DOHH2 (cell line): ENCODE measurements around the gene ST13.

Experiments used
- H3F3A ChIP-seq: fragments of 200-600 bp; sonication (generic), shearing (Covaris generic); 2 replicates; pipeline ENCODE4 v1.6.0; 2016; ENCODE audit warnings: antibody characterized with exemption, mild to moderate bottlenecking; ENCODE audit not compliant: control insufficient read depth, insufficient read depth
- H3K27ac ChIP-seq: fragments of 200-600 bp; sonication (generic); 2 replicates; pipeline ENCODE4 v1.5.1; 2014; ENCODE audit warnings: low read depth, mild to moderate bottlenecking, low read length, moderate library complexity
- H3K27me3 ChIP-seq: fragments of 200-600 bp; sonication (generic); 2 replicates; pipeline ENCODE4 v1.6.1; 2014; ENCODE audit warnings: mild to moderate bottlenecking, low read length, mixed read lengths; ENCODE audit not compliant: control insufficient read depth
- H3K36me3 ChIP-seq: fragments of 200-600 bp; sonication (generic); 2 replicates; pipeline ENCODE4 v1.6.1; 2014; ENCODE audit warnings: mild to moderate bottlenecking, low read length, moderate library complexity, mixed read lengths; ENCODE audit not compliant: control insufficient read depth
- H3K4me1 ChIP-seq: fragments of 200-600 bp; sonication (generic); 2 replicates; pipeline ENCODE4 v1.6.1; 2014; ENCODE audit warnings: mild to moderate bottlenecking, low read length, mixed read lengths; ENCODE audit not compliant: control insufficient read depth
- H3K4me2 ChIP-seq: fragments of 200-600 bp; sonication (generic); 2 replicates; pipeline ENCODE4 v1.6.0; 2014; ENCODE audit warnings: mild to moderate bottlenecking, low read length, moderate library complexity
- H3K4me3 ChIP-seq: fragments of 200-600 bp; sonication (generic); 2 replicates; pipeline ENCODE4 v1.5.1; 2014; ENCODE audit warnings: mild to moderate bottlenecking, low read length, mixed read lengths
- H3K79me2 ChIP-seq: fragments of 200-600 bp; sonication (generic); 2 replicates; pipeline ENCODE4 v1.6.1; 2014; ENCODE audit warnings: mild to moderate bottlenecking, low read length, mixed read lengths; ENCODE audit not compliant: control insufficient read depth
- H3K9me2 ChIP-seq: fragments of 200-600 bp; sonication (generic); replicated peaks from 2 replicates; pipeline ENCODE4 v1.6.1; 2014; ENCODE audit warnings: mild to moderate bottlenecking, low read length, mixed read lengths; ENCODE audit not compliant: control insufficient read depth
- H3K9me3 ChIP-seq: fragments of 200-600 bp; sonication (generic); 2 replicates; pipeline ENCODE4 v1.6.1; 2014; ENCODE audit warnings: antibody characterized with exemption, low read length, mixed read lengths; ENCODE audit not compliant: control insufficient read depth, insufficient read depth
- H4K20me1 ChIP-seq: fragments of 200-600 bp; sonication (generic); 2 replicates; pipeline ENCODE4 v1.6.0; 2014; ENCODE audit warnings: low read depth, mild to moderate bottlenecking, antibody characterized with exemption, low read length, moderate library complexity; ENCODE audit not compliant: control insufficient read depth, insufficient read depth
- EZH2phosphoT487 ChIP-seq: fragments of 200-600 bp; sonication (generic); IDR thresholded peaks from 2 replicates; pipeline ENCODE4 v1.6.1; 2017; ENCODE audit warnings: borderline replicate concordance, mild to moderate bottlenecking, antibody characterized with exemption, low read length, moderate library complexity, mixed read lengths
- TF ChIP-seq, protein P1 (sequence below): fragments of 200-600 bp; sonication (generic); IDR thresholded peaks from one replicate; pipeline ENCODE4 v1.5.1; 2014; ENCODE audit warnings: antibody characterized with exemption, mild to moderate bottlenecking, low read depth, low read length; ENCODE audit not compliant: poor library complexity, severe bottlenecking

Gene ST13

DNA sequence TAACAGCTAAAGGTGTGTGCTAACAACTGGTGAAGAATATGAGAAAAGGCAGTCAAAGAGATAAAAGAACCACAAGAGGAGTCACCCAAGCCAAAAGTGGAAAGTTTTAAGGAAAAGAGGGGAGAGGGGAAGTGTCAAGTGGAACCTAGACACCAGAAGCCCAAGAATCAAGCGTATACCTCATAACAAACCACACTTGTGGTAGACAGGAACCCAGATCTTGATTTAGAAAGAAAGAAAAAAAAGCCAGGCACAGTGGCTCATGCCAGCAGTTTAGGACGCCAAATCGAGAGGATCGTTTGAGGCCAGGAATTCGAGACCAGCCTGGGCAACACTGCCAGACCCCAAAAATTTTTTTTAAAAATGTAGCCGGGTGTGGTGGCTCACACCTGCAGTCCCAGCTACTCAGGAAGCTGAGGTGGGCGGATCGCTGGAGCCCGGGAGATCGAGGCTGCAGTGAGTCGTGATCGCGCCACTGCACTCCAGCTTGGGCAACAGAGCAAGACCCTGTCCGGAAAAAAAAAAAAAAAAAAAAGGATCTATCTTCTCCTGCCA is 38.2 kb downstream of the ST13 start:
- H3K27me3 ChIP-seq, result no peaks in the 10 kb centered on the region
- H3K36me3 ChIP-seq, result peaks cover 40% of the 10 kb centered on the region
- H3K9me2 ChIP-seq, result no peaks in the 10 kb centered on the region
- peak overlapping the region; percentile 98 for H3K4me2 ChIP-seq
- no peaks in the 10 kb centered on the region for H4K20me1 ChIP-seq
- peaks cover 20% of the 10 kb centered on the region for H3F3A ChIP-seq
- H3K27ac ChIP-seq, result peak overlapping the region; percentile 64
- H3K4me3 ChIP-seq, result peak overlapping the region; percentile 98
- peaks cover 40% of the 10 kb centered on the region for H3K4me1 ChIP-seq
- no peaks in the 10 kb centered on the region for H3K9me3 ChIP-seq
- TF ChIP-seq, protein P1, sequence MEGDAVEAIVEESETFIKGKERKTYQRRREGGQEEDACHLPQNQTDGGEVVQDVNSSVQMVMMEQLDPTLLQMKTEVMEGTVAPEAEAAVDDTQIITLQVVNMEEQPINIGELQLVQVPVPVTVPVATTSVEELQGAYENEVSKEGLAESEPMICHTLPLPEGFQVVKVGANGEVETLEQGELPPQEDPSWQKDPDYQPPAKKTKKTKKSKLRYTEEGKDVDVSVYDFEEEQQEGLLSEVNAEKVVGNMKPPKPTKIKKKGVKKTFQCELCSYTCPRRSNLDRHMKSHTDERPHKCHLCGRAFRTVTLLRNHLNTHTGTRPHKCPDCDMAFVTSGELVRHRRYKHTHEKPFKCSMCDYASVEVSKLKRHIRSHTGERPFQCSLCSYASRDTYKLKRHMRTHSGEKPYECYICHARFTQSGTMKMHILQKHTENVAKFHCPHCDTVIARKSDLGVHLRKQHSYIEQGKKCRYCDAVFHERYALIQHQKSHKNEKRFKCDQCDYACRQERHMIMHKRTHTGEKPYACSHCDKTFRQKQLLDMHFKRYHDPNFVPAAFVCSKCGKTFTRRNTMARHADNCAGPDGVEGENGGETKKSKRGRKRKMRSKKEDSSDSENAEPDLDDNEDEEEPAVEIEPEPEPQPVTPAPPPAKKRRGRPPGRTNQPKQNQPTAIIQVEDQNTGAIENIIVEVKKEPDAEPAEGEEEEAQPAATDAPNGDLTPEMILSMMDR, result no peak
- TF ChIP-seq EZH2phosphoT487, result no peak
- H3K79me2 ChIP-seq, result peaks cover 55% of the 10 kb centered on the region

DNA sequence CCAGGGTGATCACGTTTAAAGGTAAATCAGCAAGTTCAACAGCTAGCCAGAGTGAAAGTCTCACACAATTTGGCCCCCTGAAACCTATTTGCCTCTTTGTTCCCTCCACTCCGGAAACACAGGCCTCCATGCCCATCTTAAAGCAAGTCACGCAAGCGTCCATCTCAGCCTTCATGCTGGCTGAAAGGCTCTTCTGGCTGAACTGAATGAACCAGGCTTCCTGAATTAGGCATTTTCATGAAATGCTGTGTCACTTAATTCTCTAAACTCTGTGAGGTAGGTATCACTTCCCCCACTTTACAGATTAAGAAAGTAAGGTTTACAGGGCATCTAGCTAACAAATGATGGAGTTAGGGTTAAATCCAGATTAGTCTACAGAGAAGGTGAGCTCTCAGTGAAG is 38.7 kb downstream of the ST13 start:
- Histone ChIP-seq H3K27ac (peak overlapping the region; percentile 64), H3K4me1 (peaks cover 40% of the 10 kb centered on the region), H3K79me2 (peaks cover 61% of the 10 kb centered on the region)

DNA sequence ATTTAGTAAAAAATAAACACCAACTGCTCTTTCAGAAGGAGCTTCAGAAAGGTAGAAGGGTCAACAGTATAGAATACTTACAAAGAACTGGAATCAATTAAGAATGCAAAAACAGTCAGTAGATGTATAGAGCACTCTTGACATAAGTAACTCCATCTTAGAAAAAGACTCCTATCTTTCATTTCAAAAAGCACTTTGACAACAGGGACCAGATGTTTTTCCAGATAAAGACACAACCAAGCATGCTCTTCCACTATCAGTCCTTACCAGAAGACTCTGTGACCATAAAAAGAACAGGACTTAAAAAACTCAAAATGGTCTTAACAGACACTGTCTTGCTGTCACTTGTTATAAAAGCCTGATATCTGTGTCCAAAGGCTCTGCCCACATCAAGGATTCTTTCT is 42.5 kb downstream of the ST13 start:
- H3K4me1 ChIP-seq, result peaks cover 40% of the 10 kb centered on the region
- H3K36me3 ChIP-seq, result peaks cover 51% of the 10 kb centered on the region
- TF ChIP-seq, protein P1, result no peak
- TF ChIP-seq EZH2phosphoT487, result no peak
- H3K27ac ChIP-seq, result no peak overlapping the region
- no peaks in the 10 kb centered on the region for H3K9me3 ChIP-seq
- H3K4me2 ChIP-seq, result 0 out of 2 replicates have a peak overlapping the region, but pooled peaks have one; percentile 20
- H3K27me3 ChIP-seq, result no peaks in the 10 kb centered on the region
- H3K9me2 ChIP-seq, result no peaks in the 10 kb centered on the region
- H3K4me3 ChIP-seq, result no peak overlapping the region
- H4K20me1 ChIP-seq, result no peaks in the 10 kb centered on the region
- peaks cover 96% of the 10 kb centered on the region for H3K79me2 ChIP-seq
- H3F3A ChIP-seq, result peaks cover 4% of the 10 kb centered on the region

More for the DNA sequence above, 38.7 kb downstream of the ST13 start:
- Histone ChIP-seq H4K20me1 (no peaks in the 10 kb centered on the region), H3K27me3 (no peaks in the 10 kb centered on the region), H3K4me2 (peak overlapping the region; percentile 98), H3K36me3 (peaks cover 41% of the 10 kb centered on the region), H3F3A (peaks cover 14% of the 10 kb centered on the region), H3K9me2 (no peaks in the 10 kb centered on the region), H3K9me3 (no peaks in the 10 kb centered on the region), H3K4me3 (peak overlapping the region; percentile 98)
- TF ChIP-seq, protein P1, result no peak
- no peak for TF ChIP-seq EZH2phosphoT487
